ENCODE measurements around the gene SANBR.

- TF ChIP-seq CTCF (CRISPR knock-in tag; IDR thresholded peaks at IDR 0.05) (no peak), MTF1 (CRISPR knock-in tag; IDR thresholded peaks at IDR 0.05) (no peak), SAFB2 (CRISPR knock-in tag; IDR thresholded peaks at IDR 0.05; ENCODE audit: borderline replicate concordance, low read depth) (no peak), MTA1 (CRISPR knock-in tag; IDR thresholded peaks at IDR 0.05; ENCODE audit: borderline replicate concordance) (no peak), SIX1 (CRISPR knock-in tag; IDR thresholded peaks at IDR 0.05; ENCODE audit: borderline replicate concordance) (no peak), HCFC1 (IDR thresholded peaks at IDR 0.05; ENCODE audit: low read depth, low read length) (no peak), AHDC1 (CRISPR knock-in tag; IDR thresholded peaks at IDR 0.05; ENCODE audit: borderline replicate concordance) (no peak), POLR2AphosphoS5 (IDR thresholded peaks at IDR 0.05; ENCODE audit: low read depth, low read length) (no peak), PATZ1 (CRISPR knock-in tag; IDR thresholded peaks at IDR 0.05) (no peak)
- TF ChIP-seq, protein P1, sequence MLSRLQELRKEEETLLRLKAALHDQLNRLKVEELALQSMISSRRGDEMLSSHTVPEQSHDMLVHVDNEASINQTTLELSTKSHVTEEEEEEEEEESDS (CRISPR knock-in tag; IDR thresholded peaks at IDR 0.05; ENCODE audit: borderline replicate concordance): no peak
- TF ChIP-seq, protein P2, sequence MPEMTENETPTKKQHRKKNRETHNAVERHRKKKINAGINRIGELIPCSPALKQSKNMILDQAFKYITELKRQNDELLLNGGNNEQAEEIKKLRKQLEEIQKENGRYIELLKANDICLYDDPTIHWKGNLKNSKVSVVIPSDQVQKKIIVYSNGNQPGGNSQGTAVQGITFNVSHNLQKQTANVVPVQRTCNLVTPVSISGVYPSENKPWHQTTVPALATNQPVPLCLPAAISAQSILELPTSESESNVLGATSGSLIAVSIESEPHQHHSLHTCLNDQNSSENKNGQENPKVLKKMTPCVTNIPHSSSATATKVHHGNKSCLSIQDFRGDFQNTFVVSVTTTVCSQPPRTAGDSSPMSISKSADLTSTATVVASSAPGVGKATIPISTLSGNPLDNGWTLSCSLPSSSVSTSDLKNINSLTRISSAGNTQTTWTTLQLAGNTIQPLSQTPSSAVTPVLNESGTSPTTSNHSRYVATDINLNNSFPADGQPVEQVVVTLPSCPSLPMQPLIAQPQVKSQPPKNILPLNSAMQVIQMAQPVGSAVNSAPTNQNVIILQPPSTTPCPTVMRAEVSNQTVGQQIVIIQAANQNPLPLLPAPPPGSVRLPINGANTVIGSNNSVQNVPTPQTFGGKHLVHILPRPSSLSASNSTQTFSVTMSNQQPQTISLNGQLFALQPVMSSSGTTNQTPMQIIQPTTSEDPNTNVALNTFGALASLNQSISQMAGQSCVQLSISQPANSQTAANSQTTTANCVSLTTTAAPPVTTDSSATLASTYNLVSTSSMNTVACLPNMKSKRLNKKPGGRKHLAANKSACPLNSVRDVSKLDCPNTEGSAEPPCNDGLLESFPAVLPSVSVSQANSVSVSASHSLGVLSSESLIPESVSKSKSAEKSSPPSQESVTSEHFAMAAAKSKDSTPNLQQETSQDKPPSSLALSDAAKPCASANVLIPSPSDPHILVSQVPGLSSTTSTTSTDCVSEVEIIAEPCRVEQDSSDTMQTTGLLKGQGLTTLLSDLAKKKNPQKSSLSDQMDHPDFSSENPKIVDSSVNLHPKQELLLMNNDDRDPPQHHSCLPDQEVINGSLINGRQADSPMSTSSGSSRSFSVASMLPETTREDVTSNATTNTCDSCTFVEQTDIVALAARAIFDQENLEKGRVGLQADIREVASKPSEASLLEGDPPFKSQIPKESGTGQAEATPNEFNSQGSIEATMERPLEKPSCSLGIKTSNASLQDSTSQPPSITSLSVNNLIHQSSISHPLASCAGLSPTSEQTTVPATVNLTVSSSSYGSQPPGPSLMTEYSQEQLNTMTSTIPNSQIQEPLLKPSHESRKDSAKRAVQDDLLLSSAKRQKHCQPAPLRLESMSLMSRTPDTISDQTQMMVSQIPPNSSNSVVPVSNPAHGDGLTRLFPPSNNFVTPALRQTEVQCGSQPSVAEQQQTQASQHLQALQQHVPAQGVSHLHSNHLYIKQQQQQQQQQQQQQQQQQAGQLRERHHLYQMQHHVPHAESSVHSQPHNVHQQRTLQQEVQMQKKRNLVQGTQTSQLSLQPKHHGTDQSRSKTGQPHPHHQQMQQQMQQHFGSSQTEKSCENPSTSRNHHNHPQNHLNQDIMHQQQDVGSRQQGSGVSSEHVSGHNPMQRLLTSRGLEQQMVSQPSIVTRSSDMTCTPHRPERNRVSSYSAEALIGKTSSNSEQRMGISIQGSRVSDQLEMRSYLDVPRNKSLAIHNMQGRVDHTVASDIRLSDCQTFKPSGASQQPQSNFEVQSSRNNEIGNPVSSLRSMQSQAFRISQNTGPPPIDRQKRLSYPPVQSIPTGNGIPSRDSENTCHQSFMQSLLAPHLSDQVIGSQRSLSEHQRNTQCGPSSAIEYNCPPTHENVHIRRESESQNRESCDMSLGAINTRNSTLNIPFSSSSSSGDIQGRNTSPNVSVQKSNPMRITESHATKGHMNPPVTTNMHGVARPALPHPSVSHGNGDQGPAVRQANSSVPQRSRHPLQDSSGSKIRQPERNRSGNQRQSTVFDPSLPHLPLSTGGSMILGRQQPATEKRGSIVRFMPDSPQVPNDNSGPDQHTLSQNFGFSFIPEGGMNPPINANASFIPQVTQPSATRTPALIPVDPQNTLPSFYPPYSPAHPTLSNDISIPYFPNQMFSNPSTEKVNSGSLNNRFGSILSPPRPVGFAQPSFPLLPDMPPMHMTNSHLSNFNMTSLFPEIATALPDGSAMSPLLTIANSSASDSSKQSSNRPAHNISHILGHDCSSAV (CRISPR knock-in tag; IDR thresholded peaks at IDR 0.05; ENCODE audit: borderline replicate concordance): no peak
Measured at GRCh38 chr2:61042807-61043206, 22.9 kb upstream of the SANBR start.
